DMS114 treated with DMSO at 0.1 percent for 48 hours (cell line): ENCODE data around the gene PSORS1C1.
"Not testable (repeated sequence)": the region's sequence is repeated elsewhere in the genome, so short reads cannot be mapped to it uniquely, and the experiment has no call there.

Experiments
- DNase-seq: peaks from one replicate; lab custom pipeline; 2025; ENCODE audit not compliant: unreplicated experiment; lab: John Stamatoyannopoulos, UW

Gene PSORS1C1

DNA sequence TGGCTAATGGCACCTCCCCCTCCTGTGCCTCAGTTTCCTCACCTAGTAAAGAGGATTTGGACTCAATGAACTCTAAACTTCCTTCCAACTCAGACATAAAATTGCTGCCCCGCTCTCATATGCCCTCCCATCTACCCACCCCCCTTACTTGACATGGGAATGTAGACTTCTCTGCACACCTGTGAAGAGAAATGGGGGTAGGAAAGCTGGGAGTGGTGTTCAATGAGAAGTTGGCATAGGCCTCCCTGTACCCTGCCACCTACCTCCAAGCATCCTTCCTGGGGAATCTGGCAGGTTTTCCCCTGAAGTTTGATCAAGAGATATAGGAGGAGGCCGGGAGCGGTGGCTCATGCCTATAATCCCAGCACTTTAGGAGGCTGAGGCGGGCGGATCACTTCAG is 59.8 kb downstream of the PSORS1C1 start:
- DNase-seq = no peak

GRCh38 chr6:31175971-31176370 is 61.4 kb downstream of the PSORS1C1 start:
- DNase-seq = no peak

GRCh38 chr6:31178143-31179041 is 63.8 kb downstream of the PSORS1C1 start:
- no peak for DNase-seq

- DNase-seq = no peak
Observed at GRCh38 chr6:31179042-31179386, 64.4 kb downstream of the PSORS1C1 start.

- DNase-seq = no peak
Observed at GRCh38 chr6:31179896-31180295, 65.3 kb downstream of the PSORS1C1 start.

GRCh38 chr6:31180500-31180899 is 65.9 kb downstream of the PSORS1C1 start:
- DNase-seq = no peak

- not testable (repeated sequence) for DNase-seq
Observed at GRCh38 chr6:31183287-31183686, 68.7 kb downstream of the PSORS1C1 start.

GRCh38 chr6:31183859-31184258 is 69.3 kb downstream of the PSORS1C1 start:
- not testable (repeated sequence) for DNase-seq

DNA sequence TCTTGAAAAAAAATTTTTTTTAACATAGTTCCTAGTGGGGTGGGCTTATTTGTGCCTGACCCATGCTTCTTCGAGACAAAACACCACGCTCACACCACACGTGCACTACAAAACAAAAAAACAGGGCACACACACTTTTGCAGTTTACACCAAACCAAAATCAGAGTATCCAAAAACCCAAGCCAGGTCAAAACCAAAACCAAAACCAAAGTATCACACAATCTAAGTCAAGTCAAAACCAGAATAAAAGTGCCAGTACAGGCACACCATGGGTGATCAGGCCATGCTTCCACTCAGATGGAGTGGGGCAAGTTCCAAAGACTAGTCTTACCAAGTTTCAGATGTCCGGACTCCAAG is 71.1 kb downstream of the PSORS1C1 start:
- not testable (repeated sequence) for DNase-seq

- DNase-seq = no peak
Observed at GRCh38 chr6:31186052-31186734, 71.6 kb downstream of the PSORS1C1 start.

DNA sequence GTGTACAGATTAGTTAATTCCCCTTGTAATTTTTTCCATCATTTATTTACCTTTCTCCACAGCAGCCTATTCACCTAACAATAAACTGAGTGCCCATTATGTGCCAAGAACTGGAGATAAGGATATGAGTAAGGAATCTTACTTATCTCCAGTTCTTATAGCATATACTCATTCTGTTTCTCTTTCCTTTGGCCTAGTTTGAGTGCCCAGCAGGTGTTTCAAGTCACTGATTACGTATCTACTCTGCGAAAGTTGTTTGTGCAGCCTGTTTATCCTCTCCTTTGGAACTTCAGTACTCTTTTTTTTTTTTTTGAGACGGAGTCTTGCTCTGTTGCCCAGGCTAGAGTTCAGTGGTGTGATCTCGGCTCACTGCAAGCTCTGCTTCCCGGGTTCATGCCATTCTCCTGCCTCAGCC is 73.2 kb downstream of the PSORS1C1 start:
- DNase-seq = no peak

DNA sequence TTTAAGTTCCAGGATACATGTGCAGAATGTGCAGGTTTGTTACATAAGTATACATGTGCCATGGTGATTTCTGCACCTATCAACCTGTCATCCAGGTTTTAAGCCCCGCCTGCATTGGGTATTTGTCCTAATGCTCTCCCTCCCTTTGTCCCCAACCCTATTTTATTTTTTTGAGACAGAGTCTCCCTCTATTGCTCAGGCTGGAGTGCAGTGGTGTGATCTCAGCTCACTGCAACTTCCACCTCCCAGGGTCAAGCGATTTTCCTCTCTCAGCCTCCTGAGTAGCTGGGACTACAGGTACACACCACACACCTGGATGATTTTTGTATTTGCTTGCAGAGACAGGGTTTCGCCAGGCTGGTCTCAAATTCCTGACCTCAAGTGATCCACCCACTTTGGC is 74.6 kb downstream of the PSORS1C1 start:
- DNase-seq = not testable (repeated sequence)
